NCI-H1694 treated with DMSO at 0.1 percent for 48 hours (cell line): ENCODE results near the gene SPATA13.

Source experiments
- DNase-seq: peaks from one replicate; lab custom pipeline; 2025; lab: John Stamatoyannopoulos, UW

SPATA13 gene

GRCh38 chr13:24253520-24254145 is 93.1 kb downstream of the SPATA13 start:
- no peak for DNase-seq

GRCh38 chr13:24254146-24254841 is 93.8 kb downstream of the SPATA13 start:
- no peak for DNase-seq

GRCh38 chr13:24257497-24257896 is 97.0 kb downstream of the SPATA13 start:
- no peak for DNase-seq

GRCh38 chr13:24261566-24261965 is 101.0 kb downstream of the SPATA13 start:
- no peak for DNase-seq

GRCh38 chr13:24263632-24264031 is 103.1 kb downstream of the SPATA13 start:
- DNase-seq, result no peak

GRCh38 chr13:24264976-24265375 is 104.5 kb downstream of the SPATA13 start:
- DNase-seq, result no peak

- no peak for DNase-seq
Observed at GRCh38 chr13:24265453-24265852, 104.9 kb downstream of the SPATA13 start.

GRCh38 chr13:24267274-24267673 is 106.8 kb downstream of the SPATA13 start:
- no peak for DNase-seq

GRCh38 chr13:24267801-24268200 is 107.3 kb downstream of the SPATA13 start:
- no peak for DNase-seq

GRCh38 chr13:24269821-24270220 is 109.3 kb downstream of the SPATA13 start:
- DNase-seq, result no peak

GRCh38 chr13:24270639-24271141 is 110.2 kb downstream of the SPATA13 start:
- no peak for DNase-seq

- no peak for DNase-seq
Observed at GRCh38 chr13:24271231-24271600, 110.7 kb downstream of the SPATA13 start.

- no peak for DNase-seq
Observed at GRCh38 chr13:24271601-24272451, 111.3 kb downstream of the SPATA13 start.

- DNase-seq, result no peak
Observed at GRCh38 chr13:24272452-24273161, 112.1 kb downstream of the SPATA13 start.

GRCh38 chr13:24273926-24274325 is 113.4 kb downstream of the SPATA13 start:
- no peak for DNase-seq

GRCh38 chr13:24274452-24275021 is 114.0 kb downstream of the SPATA13 start:
- DNase-seq, result no peak

GRCh38 chr13:24275041-24275440 is 114.5 kb downstream of the SPATA13 start:
- no peak for DNase-seq

- DNase-seq, result no peak
Observed at GRCh38 chr13:24276306-24276705, 115.8 kb downstream of the SPATA13 start.

- no peak for DNase-seq
Observed at GRCh38 chr13:24276861-24277260, 116.3 kb downstream of the SPATA13 start.

- no peak for DNase-seq
Observed at GRCh38 chr13:24277761-24278160, 117.2 kb downstream of the SPATA13 start.

GRCh38 chr13:24279327-24280110 is 119.0 kb downstream of the SPATA13 start:
- no peak for DNase-seq
